Spleen (tissue), 11 donors: ENCODE measurements around the gene ZFPL1. TPM values are rescaled to one million over a fixed set of nuclear protein-coding genes. Genes with fewer than 3 reads are reported as not detected.

Experiments used
- DNase-seq: peaks from one replicate; pipeline ENCODE4 v3.0.0-alpha.2; 2020
- H3K27ac ChIP-seq, 8 donors: fragments of 200-600 bp; sonication (generic) in 7 of 8; 1 replicate in 4 of 8; 2 replicates in 4 of 8; pipeline versions ENCODE4 v1.5.0 to v1.8.0; 2016 to 2021; ENCODE audit warnings: inconsistent platforms in 4 of 8, mild to moderate bottlenecking in 4 of 8, moderate library complexity in 1 of 8
- H3K27me3 ChIP-seq, 7 donors: fragments of 200-600 bp; sonication (generic) in 6 of 7; replicated peaks in 1 of 7; 1 replicate in 4 of 7; 2 replicates in 3 of 7; pipeline versions ENCODE4 v1.5.0 to v1.8.0; 2016 to 2021; ENCODE audit warnings: inconsistent platforms in 3 of 7, mild to moderate bottlenecking in 1 of 7
- H3K36me3 ChIP-seq, 6 donors: fragments of 200-600 bp; sonication (generic) in 5 of 6; 1 replicate in 4 of 6; 2 replicates in 2 of 6; pipeline versions ENCODE4 v1.5.0 to v1.8.0; 2016 to 2021; ENCODE audit warnings: inconsistent platforms in 2 of 6
- H3K4me1 ChIP-seq, 6 donors: fragments of 200-600 bp; sonication (generic) in 5 of 6; 1 replicate in 3 of 6; 2 replicates in 3 of 6; pipeline versions ENCODE4 v1.5.0 to v1.8.0; 2016 to 2021; ENCODE audit warnings: inconsistent platforms in 3 of 6
- H3K4me3 ChIP-seq, 8 donors: fragments of 200-600 bp; sonication (generic) in 7 of 8; 1 replicate in 4 of 8; 2 replicates in 4 of 8; pipeline versions ENCODE4 v1.5.0 to v1.8.0; 2016 to 2021; ENCODE audit warnings: inconsistent platforms in 4 of 8, mild to moderate bottlenecking in 4 of 8, moderate library complexity in 2 of 8
- H3K9me3 ChIP-seq, 8 donors: fragments of 200-600 bp; sonication (generic) in 7 of 8; 1 replicate in 4 of 8; 2 replicates in 4 of 8; pipeline versions ENCODE4 v1.5.0 to v1.8.0; 2016 to 2021; ENCODE audit warnings: inconsistent platforms in 4 of 8
- POLR2A ChIP-seq, 3 donors: fragments of 450-650 bp; IDR thresholded peaks; one replicate each; pipeline ENCODE4 v1.5.1; 2017; ENCODE audit warnings: antibody characterized with exemption in 3 of 3, mild to moderate bottlenecking in 1 of 3
- POLR2AphosphoS5 ChIP-seq, 3 donors: sonication (generic); formaldehyde crosslinking; IDR thresholded peaks; one replicate each; pipeline ENCODE4 v1.5.1; 2017; ENCODE audit warnings: antibody characterized with exemption in 3 of 3
- WGBS, 5 donors: extraction: QIAGEN DNeasy Blood & Tissue Kit in 3 of 5; methylation state at CpG; one replicate each; pipeline versions ENCODE4 v1.1.5 to v1.1.7; 2013 to 2018; 5-methylcytosine and 5-hydroxymethylcytosine counted together
- intact Hi-C: fragments of 100-400 bp; cut with DNase I; formaldehyde crosslinking; loops from one replicate; pipeline ENCODE4 v1.15.0; 2023; ENCODE audit warnings: low total_unique reads
- polyA plus RNA-seq, 3 donors: library from polyadenylated mRNA; stranded (reverse); fragments of 200-250 nt; gene quantifications; one replicate each; pipeline ENCODE4 v1.2.1, GENCODE V29; 2013
- total RNA-seq, 7 donors: library from RNA; depleted of rRNA in 3 of 7; stranded (reverse); fragments of >200 nt in 3 of 7; fragmentation: NEBNext Ultra II Directional in 4 of 7; extraction: Animal tissue kit (Norgen Biotek cat#: 25700) in 4 of 7; gene quantifications; one replicate each; pipeline versions ENCODE4 v1.1.0 to v1.2.1, GENCODE V29; 2016 to 2021
- TF ChIP-seq, protein P1 (sequence below), 11 experiments: fragments of 200-600 bp in 7 of 11; fragments of 450-650 bp in 4 of 11; sonication (generic) in 4 of 11; IDR thresholded peaks in 8 of 11; conservative IDR thresholded peaks in 3 of 11; 1 replicate in 7 of 11; 2 replicates in 4 of 11; pipeline versions ENCODE4 v1.4.0 to v1.8.0; 2016 to 2021; ENCODE audit warnings: antibody characterized with exemption in 11 of 11, inconsistent platforms in 4 of 11, mild to moderate bottlenecking in 1 of 11
- donor health status: healthy with polysubstance abuse.
- donor health status: DM: no; HTN: no; CAD: no; lungs with moderate emphysema.
- donor health status: DM: no; HTN: no; CAD: no.
- donor health status: Bipolar disorder and iron deficiency.
- donor health status: healthy.
- donor health status: DM: no; HTN: no; CAD: no.
- donor health status: DM: yes; HTN: yes; CAD: no.

ZFPL1 gene
- total and polyA plus RNA-seq, 10 donors, result 23.5 to 52.0 (median 29.9) TPM

DNA sequence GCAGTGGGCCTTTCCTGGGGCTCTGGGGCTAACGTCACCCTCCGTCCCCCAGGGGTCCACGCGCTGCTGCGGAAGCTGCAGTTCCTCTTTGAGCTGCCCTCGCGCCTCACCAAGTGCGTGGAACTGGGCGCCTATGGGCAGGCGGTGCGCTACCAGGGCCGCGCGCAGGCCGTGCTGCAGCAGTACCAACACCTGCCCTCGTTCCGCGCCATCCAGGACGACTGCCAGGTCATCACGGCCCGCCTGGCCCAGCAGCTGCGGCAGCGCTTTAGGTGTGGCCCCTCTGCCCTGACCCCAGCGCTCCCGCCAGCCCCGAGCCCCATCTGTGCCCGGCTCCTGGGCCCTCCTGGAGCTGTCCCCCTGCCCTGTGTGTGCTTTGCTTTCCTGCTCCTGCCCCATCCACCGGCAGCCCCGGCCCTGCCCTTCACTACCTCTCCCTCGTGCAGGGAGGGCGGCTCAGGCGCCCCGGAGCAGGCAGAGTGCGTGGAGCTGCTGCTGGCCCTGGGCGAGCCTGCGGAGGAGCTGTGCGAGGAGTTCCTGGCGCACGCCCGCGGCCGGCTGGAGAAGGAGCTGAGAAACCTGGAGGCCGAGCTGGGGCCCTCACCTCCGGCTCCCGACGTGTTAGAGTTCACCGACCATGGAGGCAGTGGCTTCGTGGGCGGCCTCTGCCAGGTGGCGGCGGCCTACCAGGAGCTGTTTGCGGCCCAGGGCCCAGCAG lies 23.9 kb downstream of the ZFPL1 start:
- Histone ChIP-seq H3K4me3 (no peak overlapping the region), H3K9me3 (no peaks in the 10 kb centered on the region), H3K27ac (no peak overlapping the region), H3K4me1 (peaks cover 24 to 50% (median 31%) of the 10 kb centered on the region in 6 donors), H3K36me3 (peaks cover 0 to 66% (median 36%) of the 10 kb centered on the region in 6 donors), H3K27me3 (no peaks in the 10 kb centered on the region)
- DNase-seq, result peak; percentile 76
- WGBS, 5 donors, result 93 to 96% (median 96%) methylated on average over 40 to 52 of the region's 52 CpGs
- TF ChIP-seq POLR2A (IDR thresholded peaks at IDR 0.05) (no peak), POLR2AphosphoS5 (IDR thresholded peaks at IDR 0.05) (peak in 1 of 3 donors; percentile 39)
- TF ChIP-seq, protein P1, sequence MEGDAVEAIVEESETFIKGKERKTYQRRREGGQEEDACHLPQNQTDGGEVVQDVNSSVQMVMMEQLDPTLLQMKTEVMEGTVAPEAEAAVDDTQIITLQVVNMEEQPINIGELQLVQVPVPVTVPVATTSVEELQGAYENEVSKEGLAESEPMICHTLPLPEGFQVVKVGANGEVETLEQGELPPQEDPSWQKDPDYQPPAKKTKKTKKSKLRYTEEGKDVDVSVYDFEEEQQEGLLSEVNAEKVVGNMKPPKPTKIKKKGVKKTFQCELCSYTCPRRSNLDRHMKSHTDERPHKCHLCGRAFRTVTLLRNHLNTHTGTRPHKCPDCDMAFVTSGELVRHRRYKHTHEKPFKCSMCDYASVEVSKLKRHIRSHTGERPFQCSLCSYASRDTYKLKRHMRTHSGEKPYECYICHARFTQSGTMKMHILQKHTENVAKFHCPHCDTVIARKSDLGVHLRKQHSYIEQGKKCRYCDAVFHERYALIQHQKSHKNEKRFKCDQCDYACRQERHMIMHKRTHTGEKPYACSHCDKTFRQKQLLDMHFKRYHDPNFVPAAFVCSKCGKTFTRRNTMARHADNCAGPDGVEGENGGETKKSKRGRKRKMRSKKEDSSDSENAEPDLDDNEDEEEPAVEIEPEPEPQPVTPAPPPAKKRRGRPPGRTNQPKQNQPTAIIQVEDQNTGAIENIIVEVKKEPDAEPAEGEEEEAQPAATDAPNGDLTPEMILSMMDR (IDR thresholded peaks at IDR 0.05 in 8 of 11, conservative IDR thresholded peaks at IDR 0.05 in 3 of 11), result no peak
- intact Hi-C loops, result no loop called here

DNA sequence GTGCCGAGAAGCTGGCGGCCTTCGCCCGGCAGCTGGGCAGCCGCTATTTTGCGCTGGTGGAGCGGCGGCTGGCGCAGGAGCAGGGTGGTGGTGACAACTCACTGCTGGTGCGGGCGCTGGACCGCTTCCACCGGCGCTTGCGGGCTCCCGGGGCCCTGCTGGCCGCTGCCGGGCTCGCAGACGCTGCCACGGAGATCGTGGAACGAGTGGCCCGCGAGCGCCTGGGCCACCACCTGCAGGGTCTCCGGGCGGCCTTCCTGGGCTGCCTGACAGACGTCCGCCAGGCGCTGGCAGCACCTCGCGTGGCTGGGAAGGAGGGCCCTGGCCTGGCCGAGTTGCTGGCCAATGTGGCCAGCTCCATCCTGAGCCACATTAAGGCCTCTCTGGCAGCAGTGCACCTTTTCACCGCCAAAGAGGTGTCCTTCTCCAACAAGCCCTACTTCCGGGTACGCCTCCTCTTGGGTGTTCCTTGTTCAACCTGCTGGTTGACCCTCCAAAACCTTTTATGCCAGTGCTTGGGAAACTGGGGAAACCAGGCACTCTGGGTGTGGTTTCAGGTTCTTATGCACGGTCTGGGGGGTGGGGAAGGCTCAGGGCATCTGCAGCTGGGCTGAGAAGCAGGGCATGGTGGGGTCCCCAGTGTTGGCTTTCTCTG lies 24.6 kb downstream of the ZFPL1 start:
- WGBS, 5 donors, result 88 to 95% (median 94%) methylated on average over 14 to 38 of the region's 38 CpGs

DNA sequence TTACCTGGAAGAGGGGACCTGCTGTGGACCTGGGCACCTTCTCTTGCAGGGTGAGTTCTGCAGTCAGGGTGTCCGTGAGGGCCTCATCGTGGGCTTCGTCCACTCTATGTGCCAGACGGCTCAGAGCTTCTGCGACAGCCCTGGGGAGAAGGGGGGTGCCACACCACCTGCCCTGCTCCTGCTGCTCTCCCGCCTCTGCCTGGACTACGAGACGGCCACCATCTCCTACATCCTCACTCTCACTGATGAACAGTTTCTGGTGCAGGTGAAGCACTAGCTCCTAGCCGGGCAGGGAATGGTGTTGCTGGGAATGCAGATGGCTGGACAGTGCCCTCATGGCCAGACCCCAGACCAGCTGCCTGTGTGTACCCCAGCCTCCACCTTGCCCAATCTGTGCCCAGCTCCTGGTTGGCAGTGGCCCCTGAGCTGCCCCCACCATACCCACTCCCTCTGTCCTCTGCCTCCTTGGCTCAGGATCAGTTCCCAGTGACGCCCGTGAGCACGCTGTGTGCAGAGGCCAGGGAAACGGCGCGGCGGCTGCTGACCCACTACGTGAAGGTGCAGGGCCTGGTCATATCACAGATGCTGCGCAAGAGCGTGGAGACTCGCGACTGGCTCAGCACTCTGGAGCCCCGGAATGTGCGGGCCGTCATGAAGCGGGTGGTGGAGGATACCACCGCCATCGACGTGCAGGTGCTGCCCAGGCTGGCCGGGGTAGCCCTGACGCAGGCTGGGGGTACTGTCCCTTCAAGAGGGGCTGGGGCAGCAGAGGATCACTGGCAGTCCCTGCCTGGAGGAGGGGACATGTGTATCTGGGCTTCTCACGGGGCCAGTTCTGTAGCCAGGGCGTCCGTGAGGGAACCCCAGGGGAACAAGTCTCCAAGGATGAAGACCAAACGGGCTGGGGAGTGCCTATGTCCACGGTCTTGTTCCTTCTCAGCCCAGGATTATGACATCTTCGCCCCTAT lies 25.5 kb downstream of the ZFPL1 start:
- Histone ChIP-seq H3K9me3 (no peaks in the 10 kb centered on the region), H3K27ac (peak overlapping the region in 2 of 8 donors; percentile 82 to 84), H3K4me3 (no peak overlapping the region), H3K4me1 (peaks cover 28 to 49% (median 39%) of the 10 kb centered on the region in 6 donors), H3K36me3 (peaks cover 0 to 53% (median 36%) of the 10 kb centered on the region in 6 donors), H3K27me3 (no peaks in the 10 kb centered on the region)
- peak; percentile 81 for DNase-seq
- peak in 1 of 3 donors; percentile 45 for TF ChIP-seq POLR2AphosphoS5 (IDR thresholded peaks at IDR 0.05)
- TF ChIP-seq, protein P1 (IDR thresholded peaks at IDR 0.05 in 8 of 11, conservative IDR thresholded peaks at IDR 0.05 in 3 of 11), result no peak
- intact Hi-C loops, result no loop called here
- WGBS, 5 donors, result 90 to 95% (median 90%) methylated on average over 21 to 36 of the region's 36 CpGs

More for the DNA sequence above, 24.6 kb downstream of the ZFPL1 start:
- H3K4me1 ChIP-seq, result peaks cover 28 to 50% (median 38%) of the 10 kb centered on the region in 6 donors
- no peaks in the 10 kb centered on the region for H3K27me3 ChIP-seq
- no peaks in the 10 kb centered on the region for H3K9me3 ChIP-seq
- DNase-seq, result peak; percentile 75
- no peak overlapping the region for H3K27ac ChIP-seq
- TF ChIP-seq POLR2AphosphoS5 (IDR thresholded peaks at IDR 0.05) (peak in 1 of 3 donors; percentile 3), POLR2A (IDR thresholded peaks at IDR 0.05) (no peak)
- TF ChIP-seq, protein P1 (IDR thresholded peaks at IDR 0.05 in 8 of 11, conservative IDR thresholded peaks at IDR 0.05 in 3 of 11), result peak in 1 of 11 experiments; percentile 11
- peaks cover 0 to 60% (median 36%) of the 10 kb centered on the region in 6 donors for H3K36me3 ChIP-seq
- no peak overlapping the region for H3K4me3 ChIP-seq
- intact Hi-C loops, result no loop called here
